ENCODE results near the gene THOC1.

Gene THOC1

DNA sequence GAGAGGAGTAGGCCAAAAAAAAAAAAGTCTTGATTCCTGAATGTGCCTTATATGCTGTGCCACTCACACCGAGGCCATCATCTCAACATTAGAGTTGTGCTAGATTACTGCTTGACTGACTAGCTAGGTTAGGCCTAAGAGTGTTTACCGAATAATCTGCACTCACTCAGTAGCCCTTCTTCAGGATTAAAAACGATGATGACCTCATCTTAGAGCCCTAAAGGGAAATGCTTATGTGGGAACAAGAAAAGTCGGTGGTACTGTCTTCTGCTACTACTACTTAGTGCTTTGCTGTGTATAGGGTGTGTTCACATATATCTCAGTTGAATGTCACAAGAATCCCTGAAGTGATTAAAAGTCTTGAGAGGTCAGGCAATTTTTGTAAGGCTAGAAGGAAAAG is 54.3 kb downstream of the THOC1 start:
- DNase-seq: no peak

DNA sequence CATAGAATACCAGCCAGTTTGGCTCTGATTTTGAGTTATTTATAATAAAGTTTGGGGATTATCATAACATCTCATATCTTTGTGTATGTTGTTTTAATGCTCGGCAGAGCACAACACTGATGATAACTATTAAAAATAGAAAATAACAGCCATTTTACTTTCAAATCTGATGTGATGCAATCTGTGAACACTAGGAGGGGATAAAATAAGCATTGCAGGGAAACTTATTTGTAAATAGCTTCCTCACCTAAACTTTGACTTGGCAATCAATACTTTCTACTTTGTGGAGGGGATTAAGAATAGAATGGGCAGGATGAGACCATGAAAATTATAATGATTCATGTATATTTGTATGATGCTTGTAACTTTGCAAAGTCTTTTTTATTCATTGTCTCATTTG is 55.1 kb downstream of the THOC1 start:
- DNase-seq: no peak

DNA sequence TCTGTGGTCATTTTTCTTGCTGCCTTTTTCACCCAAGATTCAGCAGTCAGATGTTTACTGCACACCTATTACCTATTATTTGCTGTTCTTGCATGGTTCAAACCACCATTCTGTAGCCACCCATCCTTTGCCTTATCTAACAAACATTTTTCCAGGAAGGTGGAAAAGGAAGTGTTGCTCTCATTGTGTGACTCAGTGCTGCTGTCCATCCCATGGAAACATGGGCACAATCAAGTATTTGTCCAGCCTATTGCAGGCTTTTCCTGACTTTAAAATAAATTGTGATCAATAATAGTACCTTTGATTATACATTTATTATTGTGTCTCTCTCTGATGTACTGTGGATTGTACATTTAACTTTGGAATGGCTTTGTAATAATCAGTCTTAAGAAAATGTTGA is 56.3 kb downstream of the THOC1 start:
- DNase-seq: no peak

DNA sequence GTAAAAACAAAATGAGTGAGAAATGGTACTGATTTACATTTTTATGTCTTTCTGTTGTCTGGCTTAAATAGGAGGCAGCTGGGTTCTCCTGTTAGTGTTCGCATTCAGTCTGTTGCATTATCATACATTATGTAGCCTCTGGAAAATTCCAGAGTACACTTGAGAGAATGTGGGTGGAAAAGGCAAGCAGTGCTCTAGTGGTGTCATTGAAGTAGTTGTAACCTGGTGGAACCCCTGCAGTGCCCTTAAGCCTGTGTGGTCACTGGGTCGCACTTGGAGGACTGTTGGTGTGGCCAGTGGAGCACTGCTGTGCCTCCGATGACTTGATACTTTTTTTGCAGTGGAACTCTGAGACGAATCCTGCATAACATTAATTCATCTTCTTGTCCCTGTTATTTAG is 57.1 kb downstream of the THOC1 start:
- no peak for DNase-seq

DNA sequence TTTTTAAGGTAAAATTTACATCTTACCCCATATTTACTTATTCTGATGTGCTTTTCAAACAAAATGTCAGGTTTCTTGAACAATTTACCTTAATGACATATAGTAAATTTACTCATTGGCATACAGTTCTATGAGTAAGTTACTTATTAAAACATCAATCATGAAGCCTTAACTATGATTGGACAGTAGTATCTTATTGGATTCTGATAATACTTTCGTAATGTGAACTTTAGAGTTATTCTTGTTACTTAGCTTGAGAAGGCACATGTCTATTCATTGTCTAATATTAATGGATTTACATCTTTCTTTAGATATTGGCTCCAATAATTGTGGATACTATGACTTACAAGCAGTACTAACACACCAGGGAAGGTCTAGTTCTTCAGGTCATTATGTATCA is 57.8 kb downstream of the THOC1 start:
- DNase-seq: no peak

DNA sequence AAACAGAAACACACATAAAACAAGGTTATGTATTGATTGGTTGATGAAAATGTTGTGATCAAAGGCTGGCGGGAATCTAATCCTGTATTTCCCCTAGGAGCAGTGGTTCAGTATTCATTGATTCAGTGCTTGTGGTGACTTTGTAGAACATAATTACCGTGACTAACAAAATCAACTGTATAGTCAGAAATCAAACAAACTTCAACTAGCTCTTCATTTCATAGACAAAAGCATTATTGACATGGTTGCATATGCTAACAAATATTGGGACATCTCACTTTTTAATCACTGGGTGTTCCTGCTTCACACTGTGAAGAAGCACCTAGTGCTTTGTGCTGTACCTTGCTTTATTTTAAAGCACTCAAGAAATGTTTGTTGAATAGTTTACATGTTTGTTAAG is 68.1 kb downstream of the THOC1 start:
- no peak for DNase-seq

DNA sequence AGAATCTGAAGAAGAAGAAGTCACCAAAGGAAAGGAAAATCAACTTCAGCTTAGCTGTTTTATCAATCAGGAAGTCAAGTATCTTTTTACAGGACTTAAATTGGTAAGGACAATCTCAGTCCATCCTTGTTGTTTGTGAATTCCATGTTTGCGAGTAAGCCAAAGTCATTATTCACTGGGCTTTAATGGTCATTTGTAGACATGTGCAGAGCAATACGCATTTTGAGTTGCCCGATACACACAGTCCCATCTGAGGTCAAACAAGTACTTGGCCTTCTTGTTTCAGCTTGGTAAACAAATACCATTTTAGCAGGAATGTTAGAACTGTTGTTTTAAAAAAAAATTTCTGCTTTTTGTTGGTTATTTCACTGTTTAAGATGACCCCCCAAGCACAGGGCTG is 68.6 kb downstream of the THOC1 start:
- DNase-seq: no peak

DNA sequence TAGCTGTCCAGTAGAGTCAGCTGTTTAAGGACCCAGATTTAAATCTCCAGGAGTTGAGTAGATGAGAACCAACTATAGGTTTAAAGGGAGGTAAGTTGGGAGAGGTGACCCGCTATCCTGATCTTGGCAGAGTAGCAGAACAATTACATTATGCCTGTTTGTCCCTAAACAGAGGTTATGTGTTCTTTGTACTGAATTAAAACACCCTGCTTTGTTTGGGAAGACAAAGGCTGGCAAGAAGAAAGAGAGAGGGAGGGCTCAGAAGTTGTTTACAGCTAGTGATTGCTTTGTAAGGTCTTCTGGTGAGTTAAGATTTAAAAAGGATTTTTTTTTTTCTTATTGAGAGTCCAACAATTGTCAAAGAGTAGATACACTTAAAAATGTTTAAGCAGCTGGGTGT is 72.2 kb downstream of the THOC1 start:
- DNase-seq: no peak

DNA sequence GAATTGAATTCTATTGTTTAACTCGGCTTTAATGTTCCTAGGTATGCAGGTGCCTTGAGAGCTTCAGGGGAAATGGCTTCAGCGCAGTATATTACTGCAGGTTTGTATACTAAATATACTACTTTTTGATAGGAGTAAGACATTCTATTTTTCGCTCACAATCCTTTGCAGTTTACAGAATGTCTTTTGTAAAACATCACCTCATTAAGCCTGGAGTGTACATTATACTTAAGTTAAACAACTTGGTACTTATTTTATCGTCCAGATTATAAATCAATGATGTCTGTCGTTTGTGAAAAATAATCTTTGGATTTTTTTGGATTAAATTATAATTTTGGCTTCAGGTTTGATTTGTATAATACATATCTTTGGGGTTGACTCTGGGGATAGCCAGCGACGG is 75.0 kb downstream of the THOC1 start:
- DNase-seq: no peak

DNA sequence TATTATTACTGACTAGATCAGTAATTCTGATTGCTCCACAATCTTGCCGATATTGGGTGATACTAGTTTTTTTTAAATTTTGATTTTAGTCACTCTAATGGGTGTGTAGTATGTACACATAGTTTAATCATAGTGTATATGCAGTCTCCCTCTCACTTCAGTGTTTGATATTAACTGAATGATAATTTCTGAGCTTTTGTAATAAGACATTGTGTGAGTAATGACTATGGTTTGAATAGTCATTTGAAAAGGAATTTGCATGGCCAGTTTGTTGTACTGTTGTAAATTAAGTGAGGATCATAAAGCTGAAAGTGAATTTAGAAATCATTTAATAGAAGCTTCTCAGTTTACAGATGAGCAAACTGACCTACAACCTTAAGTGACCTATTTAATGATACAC is 76.1 kb downstream of the THOC1 start:
- DNase-seq: no peak

DNA sequence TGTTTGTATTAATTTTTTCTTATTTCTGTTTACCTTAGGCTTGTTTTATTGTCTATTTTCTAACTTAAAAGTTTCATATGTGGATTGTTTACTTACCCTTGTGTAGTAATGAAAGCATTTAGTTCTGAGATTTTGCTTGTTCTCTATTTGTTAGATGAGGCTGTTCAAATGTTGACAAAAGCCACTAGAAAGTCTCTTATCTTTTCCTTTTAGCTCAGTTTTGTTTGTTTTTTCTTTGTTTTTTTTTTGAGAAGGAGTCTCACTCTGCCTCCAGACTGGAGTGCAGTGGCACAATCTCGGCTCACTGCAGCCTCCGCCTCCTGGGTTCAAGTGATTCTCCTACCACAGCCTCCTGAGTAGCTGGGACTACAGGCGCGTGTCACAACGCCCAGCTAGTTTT is 78.6 kb downstream of the THOC1 start:
- DNase-seq: no peak

DNA sequence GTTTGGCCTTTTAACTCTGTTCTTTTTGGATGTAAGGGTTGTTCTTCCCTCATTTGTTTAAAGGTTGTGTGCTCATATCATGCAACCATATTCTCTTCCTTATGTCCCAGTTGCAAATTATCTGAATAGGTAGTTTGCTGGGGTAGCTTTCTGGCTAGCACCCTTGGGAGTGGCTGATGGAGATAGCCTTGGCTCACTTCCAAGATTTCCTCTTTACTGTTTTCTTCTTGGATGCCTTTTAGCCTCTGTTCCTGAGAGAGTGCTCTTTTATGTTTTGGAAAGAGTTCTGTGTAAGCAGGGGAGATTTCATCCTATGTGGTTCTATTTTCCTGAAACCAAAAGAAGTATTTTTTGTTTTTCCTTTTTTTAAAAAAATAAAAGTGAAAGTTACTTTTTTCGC is 84.1 kb downstream of the THOC1 start:
- DNase-seq: no peak

DNA sequence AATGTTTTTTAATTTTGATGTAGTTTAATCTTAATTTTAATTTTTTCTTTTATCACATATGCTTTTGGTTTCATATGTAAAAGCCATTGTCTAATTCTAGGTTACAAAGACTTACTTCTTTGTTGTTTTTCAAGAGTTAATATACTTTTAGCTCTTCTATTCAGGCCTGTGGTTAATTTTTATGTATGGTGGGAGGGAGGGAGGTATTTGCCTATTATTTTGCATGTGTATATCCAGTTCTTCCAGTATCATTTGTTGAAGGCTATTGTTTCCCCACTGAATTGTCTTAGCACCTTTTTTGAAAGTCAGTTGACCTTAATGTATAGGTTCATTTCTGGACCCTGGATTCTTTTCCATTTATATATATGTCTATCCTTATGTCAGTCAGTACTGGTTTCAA is 86.1 kb downstream of the THOC1 start:
- DNase-seq: no peak

DNA sequence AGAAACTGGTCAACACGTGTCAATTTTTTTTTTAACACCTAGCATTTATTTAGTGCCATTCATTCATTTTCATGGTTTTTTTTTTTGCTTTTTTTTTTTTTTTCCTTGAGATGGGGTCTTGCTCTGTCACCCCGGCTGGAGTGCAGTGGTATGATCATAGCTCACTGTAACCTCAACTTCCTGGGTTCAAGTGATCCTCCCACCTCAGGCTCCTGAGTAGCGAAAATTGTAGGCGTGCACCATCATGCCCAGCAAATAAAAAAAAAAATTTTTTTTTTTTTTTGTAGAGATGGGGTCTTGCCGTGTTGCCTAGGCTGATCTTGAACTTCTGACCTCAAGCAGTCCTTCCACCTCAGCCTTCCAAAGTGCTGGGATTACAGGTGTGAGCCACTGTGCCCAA is 88.3 kb downstream of the THOC1 start:
- no peak for DNase-seq

DNA sequence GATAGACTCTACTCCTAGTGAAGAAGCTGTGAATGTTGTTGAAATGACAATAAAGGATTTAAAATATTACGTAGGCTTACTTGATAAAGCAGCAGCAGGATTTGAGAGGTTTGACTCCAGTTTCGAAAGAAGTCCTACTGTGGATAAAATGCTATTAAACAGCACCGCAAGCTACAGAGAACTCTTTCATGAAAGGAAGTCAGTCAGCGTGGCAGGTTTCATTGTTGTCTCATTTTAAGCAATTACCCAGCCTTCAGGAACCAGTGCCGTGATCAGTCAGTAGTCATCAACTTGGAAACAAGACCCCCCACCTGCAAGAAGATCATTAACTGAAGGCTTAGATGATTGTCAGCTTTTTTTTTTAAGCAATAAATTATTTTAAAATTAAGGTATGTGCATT is 95.5 kb downstream of the THOC1 start:
- no peak for DNase-seq

Data from GF-D8 (cell line).